HG02610 (cell line): ENCODE measurements around the gene NLRC5.
"Not testable (repeated sequence)": the region's sequence is repeated elsewhere in the genome, so short reads cannot be mapped to it uniquely, and the experiment has no call there.

Experiments
- ATAC-seq: cut with Tn5 transposase; IDR thresholded peaks from one replicate; pipeline ENCODE4 v1.9.1; 2021; ENCODE audit warnings: mild to moderate bottlenecking, moderate library complexity; ENCODE audit not compliant: unreplicated experiment

The NLRC5 gene

GRCh38 chr16:56961851-56962281 lies 27.5 kb upstream of the NLRC5 start, which contains the start of gene CETP:
CETP (plus strand) TSS chr16:56961950; CDS start chr16:56961980, 30 bp downstream.
- ATAC-seq = no peak

- peak; percentile 63 for ATAC-seq
Observed at GRCh38 chr16:56964243-56965148, 24.9 kb upstream of the NLRC5 start.

- ATAC-seq = no peak
Observed at GRCh38 chr16:56965149-56966092, 23.9 kb upstream of the NLRC5 start.

GRCh38 chr16:56966093-56966475 lies 23.3 kb upstream of the NLRC5 start:
- ATAC-seq = no peak

- ATAC-seq = no peak
Observed at GRCh38 chr16:56967733-56968132, 21.6 kb upstream of the NLRC5 start.

GRCh38 chr16:56969769-56970168 lies 19.6 kb upstream of the NLRC5 start:
- ATAC-seq = no peak

GRCh38 chr16:56970934-56971767 lies 18.2 kb upstream of the NLRC5 start:
- ATAC-seq = peak; percentile 87

- no peak for ATAC-seq
Observed at GRCh38 chr16:56971768-56972043, 17.7 kb upstream of the NLRC5 start.

- ATAC-seq = no peak
Observed at GRCh38 chr16:56972403-56973293, 16.7 kb upstream of the NLRC5 start.

GRCh38 chr16:56973294-56973689 lies 16.1 kb upstream of the NLRC5 start:
- ATAC-seq = no peak

- not testable (repeated sequence) for ATAC-seq
Observed at GRCh38 chr16:56973899-56974298, 15.5 kb upstream of the NLRC5 start.

GRCh38 chr16:56974549-56975300 lies 14.6 kb upstream of the NLRC5 start:
- ATAC-seq = no peak

GRCh38 chr16:56975714-56976113 lies 13.6 kb upstream of the NLRC5 start:
- no peak for ATAC-seq

GRCh38 chr16:56977216-56977615 lies 12.1 kb upstream of the NLRC5 start:
- ATAC-seq = no peak

- ATAC-seq = no peak
Observed at GRCh38 chr16:56977823-56978430, 11.4 kb upstream of the NLRC5 start.

- no peak for ATAC-seq
Observed at GRCh38 chr16:56980201-56980535, 9.2 kb upstream of the NLRC5 start.

- ATAC-seq = peak; percentile 41
Observed at GRCh38 chr16:56980792-56981724, 8.3 kb upstream of the NLRC5 start.
